GM18526 (cell line): Measurements from ENCODE around the gene HGF.

ENCODE experiments used
- POLR2A ChIP-seq: IDR thresholded peaks from 3 replicates; pipeline ENCODE4 v1.6.1; 2011; ENCODE audit not compliant: insufficient read length; ENCODE audit errors: extremely low read depth

Gene HGF

DNA sequence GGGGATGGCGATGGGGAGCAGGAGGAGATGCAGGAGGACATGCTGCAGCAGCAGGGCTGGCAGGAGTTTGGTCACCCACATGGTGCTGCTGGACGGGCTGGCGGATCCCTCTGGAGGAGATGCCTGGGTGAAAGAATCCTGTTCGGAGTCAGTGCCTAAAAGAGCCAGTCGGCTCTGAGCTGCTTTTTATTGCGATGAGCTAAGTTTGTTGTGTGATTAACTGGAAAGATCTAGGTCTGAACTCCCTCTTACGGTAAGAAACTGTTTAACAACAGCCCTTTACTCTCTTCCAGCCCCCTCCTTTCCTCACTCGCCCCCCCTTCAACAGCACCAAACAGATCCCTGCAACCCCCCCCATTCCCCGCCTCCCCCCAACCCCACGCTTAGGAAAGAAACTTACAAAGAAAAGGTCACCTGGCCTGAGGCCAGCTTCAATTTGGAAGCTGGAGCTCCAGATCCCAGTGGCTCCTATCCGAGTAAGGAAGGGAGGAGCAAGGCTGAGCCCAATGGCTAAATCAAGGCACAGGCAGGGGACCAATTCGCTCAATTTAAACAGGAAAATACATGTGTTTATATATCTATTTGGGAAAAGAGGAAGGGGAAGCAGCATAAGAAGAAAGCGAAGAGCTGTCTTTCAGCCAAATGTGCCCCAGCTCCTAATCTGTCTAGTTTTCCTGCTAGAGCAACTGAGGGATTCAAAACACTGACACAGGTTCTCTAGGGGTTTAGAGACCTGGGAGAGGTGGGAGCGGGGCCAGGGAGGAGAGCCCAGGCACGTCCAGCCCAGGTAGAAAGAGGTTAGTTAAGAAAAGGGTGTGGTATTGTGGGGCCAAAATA lies at the start of gene HGF:
TSS of gene HGF (minus strand) at position 157 of the 837 bp plus-strand sequence. CDS start at position 81, 76 bp downstream.
- no peak for TF ChIP-seq POLR2A

DNA sequence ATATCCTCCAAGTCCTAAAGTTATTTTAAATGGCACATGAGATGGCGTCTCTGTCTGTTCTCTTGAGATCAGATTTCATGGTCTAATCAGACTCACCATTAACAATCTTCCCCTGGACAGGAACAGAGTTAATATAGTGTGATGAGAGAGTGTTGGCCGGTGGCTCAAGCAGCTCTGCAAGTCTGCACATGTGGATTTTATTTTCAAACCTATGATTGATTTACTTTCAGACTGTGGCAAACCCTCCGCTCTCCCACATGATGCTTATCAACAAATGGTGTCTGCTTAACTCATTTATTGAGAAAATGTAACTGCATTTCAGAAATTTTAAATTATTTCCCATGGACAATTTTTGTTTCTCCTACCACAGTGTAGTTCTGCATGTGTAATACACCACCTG lies 46.5 kb upstream of the HGF start:
- no peak for TF ChIP-seq POLR2A

GRCh38 chr7:81811956-81812865 lies 42.4 kb upstream of the HGF start:
- no peak for TF ChIP-seq POLR2A

DNA sequence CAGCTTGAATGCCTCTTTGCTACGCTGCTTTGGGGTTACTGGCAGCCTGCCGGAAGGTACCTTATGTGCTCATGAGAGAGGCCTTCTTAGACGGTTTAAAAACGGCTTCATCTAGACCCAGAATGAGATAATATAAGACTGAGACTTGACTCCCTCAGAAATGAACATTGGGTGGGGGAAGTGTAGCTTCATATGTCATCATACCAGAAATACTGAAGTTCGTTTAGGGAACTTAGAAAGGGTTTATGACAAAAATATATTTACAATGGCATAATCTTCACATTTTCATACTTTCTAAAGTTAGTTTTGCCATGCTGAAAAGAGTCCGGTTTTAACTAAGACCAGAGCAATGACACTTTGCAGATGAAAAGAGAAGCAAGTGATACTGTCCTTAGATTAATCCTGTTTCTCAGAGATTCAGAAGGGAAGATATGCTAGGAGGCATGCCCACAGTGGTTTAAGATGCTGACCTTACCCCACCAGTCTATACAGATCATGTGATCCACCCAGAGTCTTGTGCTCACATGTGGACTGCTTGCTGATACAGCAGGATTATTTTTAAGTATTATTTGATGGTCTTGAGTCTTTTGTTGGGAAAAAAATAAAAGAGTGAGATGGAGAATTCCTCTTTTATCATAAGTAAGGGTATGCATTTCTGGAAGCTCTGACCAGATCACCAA lies 40.8 kb upstream of the HGF start:
- no peak for TF ChIP-seq POLR2A

DNA sequence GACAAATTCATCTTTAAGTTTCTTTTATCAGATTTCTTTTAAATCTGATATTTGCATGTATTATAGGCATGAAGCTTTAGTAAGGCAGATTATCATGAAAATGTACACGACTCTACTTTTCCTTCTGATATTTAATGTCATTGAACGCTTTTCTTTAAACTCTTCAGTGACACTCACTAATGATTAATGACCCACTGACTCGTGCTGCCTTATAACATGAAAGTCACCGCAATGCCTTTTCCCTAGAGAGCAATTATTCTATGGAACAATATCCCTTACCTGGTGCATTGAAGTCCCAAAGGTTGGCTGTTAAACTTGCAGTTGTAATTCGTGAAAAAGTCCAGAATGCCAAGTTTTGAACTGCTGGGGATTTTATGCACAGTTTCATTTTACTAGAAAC lies 33.4 kb upstream of the HGF start:
- TF ChIP-seq POLR2A = no peak

- no peak for TF ChIP-seq POLR2A
These were observed 32.4 kb upstream of the HGF start for GRCh38 chr7:81802251-81802650.

- TF ChIP-seq POLR2A = no peak
These were observed 31.7 kb upstream of the HGF start for GRCh38 chr7:81801532-81801931.

GRCh38 chr7:81791568-81792518 lies 22.0 kb upstream of the HGF start:
- no peak for TF ChIP-seq POLR2A

DNA sequence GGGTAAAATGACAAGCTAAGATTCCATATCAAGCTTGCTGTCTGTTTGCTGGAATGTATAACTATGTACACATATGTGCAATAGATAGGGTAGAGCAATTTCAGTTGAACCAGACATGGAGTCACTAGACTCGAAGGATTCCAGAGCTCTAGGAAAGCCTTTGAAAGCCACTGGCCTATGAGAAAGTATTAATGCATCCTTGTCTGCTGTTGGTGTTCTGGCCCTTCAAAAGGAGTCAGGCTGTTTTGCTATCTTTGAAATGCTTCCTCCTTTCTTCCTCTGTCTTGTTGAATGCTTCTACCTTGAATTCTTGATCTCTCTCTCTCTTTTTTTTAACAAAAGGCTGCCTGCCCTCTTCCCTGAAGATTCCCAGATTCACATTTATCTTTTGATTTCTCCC lies 20.8 kb upstream of the HGF start:
- TF ChIP-seq POLR2A = no peak

DNA sequence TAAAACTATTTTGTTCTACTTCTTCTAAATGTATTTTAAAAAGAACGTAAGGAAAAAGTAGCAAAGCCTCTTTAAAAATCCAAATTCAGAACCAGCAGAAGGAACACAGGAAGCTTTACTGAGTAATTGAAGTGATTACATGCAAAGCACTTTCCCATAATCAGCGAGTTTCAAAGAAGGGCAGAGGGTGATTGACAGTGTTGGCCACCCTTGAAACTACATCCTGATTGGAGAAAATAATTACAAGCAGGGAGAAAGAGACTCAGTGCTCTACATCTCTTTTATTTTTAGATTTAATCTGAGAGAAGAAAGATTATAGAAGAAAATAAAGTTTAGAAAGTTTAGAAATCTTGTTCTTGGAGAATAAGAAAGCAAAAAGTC lies 20.3 kb upstream of the HGF start:
- TF ChIP-seq POLR2A = no peak

- no peak for TF ChIP-seq POLR2A
These were observed 19.7 kb upstream of the HGF start for GRCh38 chr7:81789406-81790119.

GRCh38 chr7:81788246-81788645 lies 18.4 kb upstream of the HGF start:
- TF ChIP-seq POLR2A = no peak

- TF ChIP-seq POLR2A = no peak
These were observed 14.0 kb upstream of the HGF start for GRCh38 chr7:81783818-81784217.
